Common myeloid progenitor, CD34-positive (primary cell): ENCODE data around the gene FHIT.

Source experiments
- CTCF ChIA-PET: fragments of 350-600 bp; sonication (Branson Sonifier 250); formaldehyde crosslinking; loops from one replicate; lab custom pipeline; 2021; ENCODE audit warnings: antibody characterized with exemption; lab: Charles Lee
- POLR2A ChIA-PET: fragments of 350-600 bp; sonication (Branson Sonifier 250); formaldehyde crosslinking; loops from one replicate; lab custom pipeline; 2021; ENCODE audit warnings: antibody characterized with exemption; lab: Charles Lee
- DNase-seq, 3 donors: peaks; one replicate each; pipeline versions ENCODE4 v3.0.0 to v3.0.0-alpha.2; 2013
- H3K27ac ChIP-seq, 2 experiments: 1 replicate in 1 of 2; 2 replicates in 1 of 2; pipeline ENCODE4 v1.7.0; 2013; ENCODE audit warnings: inconsistent platforms in 2 of 2, low read length in 2 of 2, mild to moderate bottlenecking in 2 of 2, low read depth in 1 of 2, moderate library complexity in 1 of 2; ENCODE audit not compliant: severe bottlenecking in 2 of 2, insufficient read depth in 1 of 2, poor library complexity in 1 of 2
- H3K27me3 ChIP-seq, 5 experiments: replicated peaks in 2 of 5; 1 replicate in 3 of 5; 2 replicates in 2 of 5; pipeline versions ENCODE4 v1.6.1 to v1.7.0; 2013; ENCODE audit warnings: low read length in 4 of 5, mild to moderate bottlenecking in 2 of 5, moderate library complexity in 2 of 5, inconsistent platforms in 1 of 5; ENCODE audit not compliant: insufficient read depth in 5 of 5, control insufficient read depth in 4 of 5
- H3K36me3 ChIP-seq, 4 experiments: 1 replicate in 2 of 4; 2 replicates in 2 of 4; pipeline versions ENCODE4 v1.6.1 to v1.7.0; 2013; ENCODE audit warnings: low read length in 3 of 4, control low read depth in 1 of 4, mild to moderate bottlenecking in 1 of 4; ENCODE audit not compliant: control insufficient read depth in 4 of 4, insufficient read depth in 4 of 4
- H3K4me1 ChIP-seq, 4 experiments: 1 replicate in 3 of 4; 2 replicates in 1 of 4; pipeline versions ENCODE4 v1.6.1 to v1.7.1; 2013; ENCODE audit warnings: low read length in 3 of 4, mild to moderate bottlenecking in 3 of 4, control low read depth in 1 of 4, inconsistent platforms in 1 of 4, moderate library complexity in 1 of 4; ENCODE audit not compliant: control insufficient read depth in 4 of 4, insufficient read depth in 4 of 4; ENCODE audit errors: control extremely low read depth in 1 of 4
- H3K4me3 ChIP-seq, 7 experiments: 1 replicate in 4 of 7; 2 replicates in 3 of 7; pipeline versions ENCODE4 v1.5.1 to v1.7.0; 2013; ENCODE audit warnings: mild to moderate bottlenecking in 7 of 7, low read length in 6 of 7, moderate library complexity in 6 of 7, inconsistent platforms in 2 of 7, low read depth in 2 of 7, control low read depth in 1 of 7; ENCODE audit not compliant: insufficient read depth in 4 of 7, control insufficient read depth in 1 of 7; ENCODE audit errors: extremely low read depth in 1 of 7
- H3K9me3 ChIP-seq, 5 experiments: 1 replicate in 4 of 5; 2 replicates in 1 of 5; pipeline versions ENCODE4 v1.6.1 to v1.7.1; 2013; ENCODE audit warnings: low read length in 4 of 5, mild to moderate bottlenecking in 2 of 5, inconsistent platforms in 1 of 5, low read depth in 1 of 5, moderate library complexity in 1 of 5; ENCODE audit not compliant: control insufficient read depth in 4 of 5, insufficient read depth in 2 of 5; ENCODE audit errors: control extremely low read depth in 1 of 5
- WGBS: methylation state at CpG from one replicate; pipeline ENCODE4 v1.1.5; 2013; ENCODE audit not compliant: insufficient coverage; 5-methylcytosine and 5-hydroxymethylcytosine counted together

FHIT gene

DNA sequence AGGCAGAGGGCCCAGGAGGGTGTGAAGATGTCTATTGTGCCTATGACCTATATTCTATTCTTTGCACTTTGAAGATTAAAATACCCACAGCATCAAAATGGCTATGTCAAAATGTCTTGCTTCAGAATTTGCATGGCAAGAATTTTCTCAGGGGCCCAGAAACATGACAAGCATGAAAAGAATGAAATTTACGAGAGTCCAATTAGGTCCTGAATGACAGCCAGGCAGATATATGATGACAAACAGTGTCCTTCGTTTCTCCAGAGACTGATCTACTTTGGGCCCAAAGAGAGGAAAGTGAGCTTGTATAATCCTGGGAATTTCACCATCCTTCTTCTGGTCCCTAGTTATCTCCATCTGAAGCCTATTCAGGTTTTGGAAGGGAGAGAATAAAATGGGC is 609.9 kb downstream of the FHIT start:
- ChIA-PET CTCF (no interaction called here), POLR2A (no interaction called here)
- no peak for DNase-seq
- H3K36me3 ChIP-seq: no peaks in the 10 kb centered on the region
- no peaks in the 10 kb centered on the region for H3K4me1 ChIP-seq
- 100% methylated on average over 1 of the region's 2 CpGs for WGBS
- H3K27ac ChIP-seq: no peak overlapping the region
- H3K4me3 ChIP-seq: no peak overlapping the region
- no peaks in the 10 kb centered on the region for H3K27me3 ChIP-seq
- H3K9me3 ChIP-seq: no peaks in the 10 kb centered on the region

DNA sequence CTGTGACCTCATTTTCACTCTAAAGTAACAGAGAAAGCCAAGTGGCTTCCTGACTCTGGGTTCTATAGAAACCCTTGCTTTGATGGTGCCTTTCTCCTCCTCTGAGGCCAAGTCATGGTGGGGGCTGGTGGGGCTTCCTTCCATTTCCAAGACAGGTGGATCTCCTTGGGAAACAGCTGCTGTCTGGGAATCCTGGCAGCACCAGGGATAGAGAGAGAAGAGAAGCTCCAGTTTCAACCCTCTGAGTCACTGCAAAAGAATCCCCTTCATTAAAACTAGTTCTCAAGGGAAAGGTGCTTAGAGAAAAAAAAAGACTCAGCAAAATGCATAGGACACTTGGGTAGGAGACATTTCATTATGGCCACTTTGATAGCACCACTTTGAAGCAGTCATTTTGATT is 614.4 kb downstream of the FHIT start:
- no peaks in the 10 kb centered on the region for H3K4me1 ChIP-seq
- no peak overlapping the region for H3K27ac ChIP-seq
- CTCF ChIA-PET: no interaction called here
- H3K27me3 ChIP-seq: no peaks in the 10 kb centered on the region
- DNase-seq: no peak
- no peaks in the 10 kb centered on the region for H3K36me3 ChIP-seq
- POLR2A ChIA-PET: no interaction called here
- H3K9me3 ChIP-seq: no peaks in the 10 kb centered on the region
- no peak overlapping the region for H3K4me3 ChIP-seq

DNA sequence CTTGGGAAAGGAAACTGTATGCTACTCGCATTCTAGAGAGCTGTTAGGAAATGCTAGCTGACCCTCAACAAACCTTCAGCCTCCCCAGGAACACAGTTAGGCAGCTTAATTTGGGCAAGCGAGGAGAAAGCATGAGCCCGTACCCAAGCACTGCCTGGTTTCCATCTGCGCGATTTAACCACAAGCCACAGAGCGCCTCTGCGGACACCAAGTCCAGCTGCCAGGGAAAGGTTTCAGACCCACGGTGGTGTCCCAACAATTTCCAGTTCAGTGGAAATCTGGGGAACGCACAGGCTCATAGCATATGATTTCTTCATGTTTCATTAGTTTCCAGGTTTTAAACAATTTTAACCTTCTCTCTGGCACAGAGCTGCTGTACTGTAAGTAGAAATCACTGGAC is 617.6 kb downstream of the FHIT start:
- POLR2A ChIA-PET: no interaction called here
- CTCF ChIA-PET: no interaction called here
- Histone ChIP-seq H3K27ac (no peak overlapping the region), H3K9me3 (no peaks in the 10 kb centered on the region), H3K4me3 (no peak overlapping the region), H3K4me1 (no peaks in the 10 kb centered on the region), H3K36me3 (no peaks in the 10 kb centered on the region), H3K27me3 (no peaks in the 10 kb centered on the region)
- 80% methylated on average over 9 of the region's 9 CpGs for WGBS
- no peak for DNase-seq

DNA sequence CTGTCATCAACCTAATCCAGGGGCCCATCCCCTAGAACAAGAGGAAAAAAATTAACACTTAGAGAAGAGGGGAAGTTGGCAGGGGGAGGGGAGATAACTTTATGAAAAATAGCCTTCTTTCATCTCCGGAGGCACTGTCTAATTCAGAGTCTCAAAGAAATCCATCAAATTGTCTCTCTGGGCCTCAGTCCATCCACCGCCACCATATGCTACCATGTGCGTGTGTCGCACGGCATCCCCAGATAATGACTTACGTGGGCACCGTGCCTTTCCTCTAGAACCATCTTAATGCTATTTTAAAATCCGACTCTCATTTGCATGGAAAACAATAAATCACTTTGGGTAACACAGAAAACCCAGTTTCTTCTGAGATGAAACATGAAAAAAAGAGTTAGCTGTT is 619.7 kb downstream of the FHIT start:
- DNase-seq: no peak
- CTCF ChIA-PET: no interaction called here
- H3K4me1 ChIP-seq: no peaks in the 10 kb centered on the region
- WGBS: 100% methylated on average over 6 of the region's 8 CpGs
- H3K4me3 ChIP-seq: no peak overlapping the region
- no peak overlapping the region for H3K27ac ChIP-seq
- H3K9me3 ChIP-seq: no peaks in the 10 kb centered on the region
- POLR2A ChIA-PET: no interaction called here
- no peaks in the 10 kb centered on the region for H3K27me3 ChIP-seq
- no peaks in the 10 kb centered on the region for H3K36me3 ChIP-seq

DNA sequence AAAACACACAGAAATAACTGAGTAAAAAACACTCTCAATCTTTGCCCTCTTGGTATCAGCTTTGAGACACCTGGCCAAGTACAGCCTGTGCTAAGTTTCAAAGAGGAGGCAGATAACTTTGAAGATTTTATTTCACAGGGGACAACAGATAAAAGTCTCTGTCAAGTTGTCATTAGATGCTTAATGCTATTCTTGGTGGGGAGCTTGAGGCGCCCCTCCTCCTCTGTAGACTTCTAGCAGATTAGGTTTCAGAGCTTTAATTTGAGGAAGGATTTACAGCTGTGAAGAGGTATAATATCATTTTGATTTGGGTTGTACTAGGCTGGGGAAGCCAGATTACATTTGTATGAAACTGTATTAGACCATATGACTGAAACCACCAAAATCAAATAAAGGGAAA is 620.3 kb downstream of the FHIT start:
- H3K27ac ChIP-seq: no peak overlapping the region
- no peaks in the 10 kb centered on the region for H3K4me1 ChIP-seq
- no peaks in the 10 kb centered on the region for H3K27me3 ChIP-seq
- DNase-seq: no peak
- CTCF ChIA-PET: no interaction called here
- WGBS: 100% methylated on average over 1 of the region's 1 CpG
- H3K36me3 ChIP-seq: no peaks in the 10 kb centered on the region
- no peak overlapping the region for H3K4me3 ChIP-seq
- H3K9me3 ChIP-seq: no peaks in the 10 kb centered on the region
- POLR2A ChIA-PET: no interaction called here

DNA sequence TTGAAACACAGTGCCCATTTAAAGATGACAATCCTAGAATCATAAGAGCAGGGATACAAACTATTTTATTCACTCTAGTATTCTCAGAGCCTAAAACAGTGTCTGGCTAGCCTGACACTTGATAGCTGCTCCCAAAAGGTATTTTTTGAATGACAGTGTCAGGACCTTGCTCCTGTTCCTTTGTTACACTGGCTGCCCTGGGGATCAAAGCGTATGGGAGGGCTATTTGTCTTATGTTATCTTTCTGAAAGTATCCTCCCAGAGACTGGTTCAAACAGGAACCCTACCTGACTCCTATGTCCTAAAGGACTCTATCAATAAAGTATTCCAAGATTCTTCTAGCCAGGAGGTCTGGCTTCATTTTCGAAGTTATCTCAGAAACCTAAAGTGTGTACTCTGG is 621.4 kb downstream of the FHIT start:
- ChIA-PET CTCF (no interaction called here), POLR2A (no interaction called here)
- no peak overlapping the region for H3K4me3 ChIP-seq
- no peaks in the 10 kb centered on the region for H3K27me3 ChIP-seq
- no peaks in the 10 kb centered on the region for H3K9me3 ChIP-seq
- no peaks in the 10 kb centered on the region for H3K36me3 ChIP-seq
- no peak for DNase-seq
- WGBS: 100% methylated on average over 1 of the region's 2 CpGs
- H3K4me1 ChIP-seq: no peaks in the 10 kb centered on the region
- no peak overlapping the region for H3K27ac ChIP-seq

DNA sequence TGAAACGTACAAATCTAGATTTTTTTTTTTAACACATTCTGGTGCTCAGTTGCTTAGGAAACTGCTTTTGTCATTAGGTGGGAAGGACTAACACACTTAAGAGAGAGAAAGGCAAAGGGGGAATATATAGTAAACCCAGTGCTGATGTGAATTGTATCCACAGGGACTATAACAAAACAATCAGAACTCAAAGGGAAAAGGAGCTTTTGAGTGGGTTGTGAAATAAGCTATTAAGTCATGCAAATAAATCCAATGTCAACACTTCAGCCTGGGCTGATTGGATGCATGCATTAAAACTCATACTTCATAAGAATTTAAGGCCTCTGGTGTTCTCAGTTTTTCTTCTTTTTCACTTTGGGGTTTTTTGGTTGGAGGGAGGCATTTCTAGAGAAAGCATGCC is 628.9 kb downstream of the FHIT start:
- Histone ChIP-seq H3K27me3 (no peaks in the 10 kb centered on the region), H3K27ac (no peak overlapping the region), H3K4me3 (no peak overlapping the region), H3K9me3 (peaks cover 0 to 6% (median 0%) of the 10 kb centered on the region in 5 experiments), H3K36me3 (no peaks in the 10 kb centered on the region), H3K4me1 (no peaks in the 10 kb centered on the region)
- ChIA-PET CTCF (interaction anchor here (1.1 kb wide), 1 partner anchor 9 kb away, joined by 3 read pairs; no protein-coding TSS in a partner anchor), POLR2A (no interaction called here)
- no peak for DNase-seq
- WGBS: no CpG with 5 or more reads among the region's 1 CpG
